GM20000 (cell line): ENCODE measurements around the gene TRMT11.

Experiments used
- DNase-seq: peaks from one replicate; pipeline ENCODE4 v3.0.0; 2012; ENCODE audit warnings: low spot score
- TF ChIP-seq, protein P1 (sequence below): IDR thresholded peaks from 2 replicates; pipeline ENCODE4 v1.5.1; 2012; ENCODE audit warnings: mild to moderate bottlenecking, control low read depth; ENCODE audit errors: extremely low read depth, missing control alignments

TRMT11 gene

GRCh38 chr6:126066053-126067048 lies 80.0 kb downstream of the TRMT11 start:
- DNase-seq, result no peak
- TF ChIP-seq, protein P1, sequence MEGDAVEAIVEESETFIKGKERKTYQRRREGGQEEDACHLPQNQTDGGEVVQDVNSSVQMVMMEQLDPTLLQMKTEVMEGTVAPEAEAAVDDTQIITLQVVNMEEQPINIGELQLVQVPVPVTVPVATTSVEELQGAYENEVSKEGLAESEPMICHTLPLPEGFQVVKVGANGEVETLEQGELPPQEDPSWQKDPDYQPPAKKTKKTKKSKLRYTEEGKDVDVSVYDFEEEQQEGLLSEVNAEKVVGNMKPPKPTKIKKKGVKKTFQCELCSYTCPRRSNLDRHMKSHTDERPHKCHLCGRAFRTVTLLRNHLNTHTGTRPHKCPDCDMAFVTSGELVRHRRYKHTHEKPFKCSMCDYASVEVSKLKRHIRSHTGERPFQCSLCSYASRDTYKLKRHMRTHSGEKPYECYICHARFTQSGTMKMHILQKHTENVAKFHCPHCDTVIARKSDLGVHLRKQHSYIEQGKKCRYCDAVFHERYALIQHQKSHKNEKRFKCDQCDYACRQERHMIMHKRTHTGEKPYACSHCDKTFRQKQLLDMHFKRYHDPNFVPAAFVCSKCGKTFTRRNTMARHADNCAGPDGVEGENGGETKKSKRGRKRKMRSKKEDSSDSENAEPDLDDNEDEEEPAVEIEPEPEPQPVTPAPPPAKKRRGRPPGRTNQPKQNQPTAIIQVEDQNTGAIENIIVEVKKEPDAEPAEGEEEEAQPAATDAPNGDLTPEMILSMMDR, result no peak

- DNase-seq, result no peak
These were observed 80.7 kb downstream of the TRMT11 start for GRCh38 chr6:126067073-126067472.

DNA sequence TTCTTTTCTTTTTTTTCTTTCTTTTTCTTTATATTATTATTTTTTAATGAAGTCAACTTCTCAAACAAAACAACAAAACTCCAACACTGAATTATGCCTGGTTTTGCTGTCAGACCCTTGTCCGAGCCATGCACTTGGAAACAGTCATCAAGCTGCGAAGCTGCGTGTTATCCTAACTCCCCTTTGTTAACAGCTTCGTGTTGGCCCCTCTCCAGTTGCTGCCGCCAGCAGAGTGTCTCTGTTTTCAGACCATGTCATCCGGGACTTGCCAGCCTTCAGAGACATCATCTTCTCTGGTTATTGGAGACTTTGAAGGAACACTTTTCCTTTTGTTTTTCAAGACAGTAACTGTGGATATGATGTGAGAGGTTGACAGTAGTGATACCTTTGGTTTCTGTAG lies 83.1 kb downstream of the TRMT11 start:
- TF ChIP-seq, protein P1, result no peak
- DNase-seq, result no peak

More at GRCh38 chr6:126067073-126067472, 80.7 kb downstream of the TRMT11 start:
- TF ChIP-seq, protein P1, result no peak

DNA sequence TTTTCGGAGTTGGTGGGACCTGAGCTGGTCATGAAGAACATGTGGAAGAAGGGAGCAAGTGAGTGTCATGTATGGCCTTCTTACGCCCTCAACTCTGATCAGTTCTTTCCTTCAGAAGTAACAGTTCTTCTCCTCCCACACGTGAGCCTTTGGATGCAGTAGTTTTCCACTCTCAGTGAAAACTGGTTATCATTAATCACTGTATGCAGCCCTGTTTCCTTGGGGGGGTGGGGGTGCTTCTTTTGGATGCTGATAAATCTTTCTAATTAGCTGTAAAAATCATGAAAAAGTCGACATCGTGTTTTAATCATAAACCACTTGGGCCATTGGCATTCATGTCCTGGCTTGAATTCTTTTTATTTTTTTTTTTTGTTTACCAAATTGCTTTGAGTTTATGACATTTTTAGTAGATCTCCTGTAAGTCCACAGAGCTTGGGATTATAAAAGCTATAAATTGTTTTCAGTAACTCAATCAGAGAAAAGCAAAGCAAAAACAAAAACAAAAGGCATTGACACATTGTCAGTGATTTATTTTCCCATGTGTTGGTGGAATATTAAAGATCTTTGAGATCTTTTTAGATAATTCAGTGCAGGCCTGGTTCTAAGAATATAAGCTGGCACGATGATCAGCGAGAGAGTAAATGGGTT lies 84.8 kb downstream of the TRMT11 start:
- TF ChIP-seq, protein P1, result no peak
- DNase-seq, result no peak

- DNase-seq, result no peak
- TF ChIP-seq, protein P1, result no peak
These were observed 85.8 kb downstream of the TRMT11 start for GRCh38 chr6:126072172-126072571.

DNA sequence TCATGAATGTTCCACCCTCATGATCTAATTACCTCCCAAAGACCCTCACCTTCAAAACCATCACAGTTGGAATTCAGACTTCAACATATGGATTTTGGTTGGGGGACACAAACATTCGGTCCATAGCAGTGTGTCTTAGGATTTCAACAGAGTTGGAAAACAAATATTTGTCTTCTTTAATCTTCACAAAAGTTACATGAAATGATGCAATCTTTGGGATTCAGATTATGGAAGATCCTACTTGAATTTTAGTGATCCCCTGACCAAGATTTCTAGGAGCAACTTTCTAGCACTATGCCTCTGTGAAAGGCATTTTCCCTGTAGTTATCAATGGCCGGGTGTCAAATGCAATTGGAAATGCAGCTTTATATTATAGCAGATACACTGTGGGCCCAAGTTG lies 86.5 kb downstream of the TRMT11 start:
- TF ChIP-seq, protein P1, result no peak

More for the DNA sequence above, 86.5 kb downstream of the TRMT11 start:
- DNase-seq, result no peak
